Effector memory CD4-positive, alpha-beta T cell (primary cell): Measurements from ENCODE around the gene RNPS1.

ENCODE experiments used
- DNase-seq, 3 donors: peaks; one replicate each; pipeline ENCODE4 v3.0.0-alpha.2; 2020
- H3K27ac ChIP-seq: 2 replicates; pipeline ENCODE4 v1.7.0; 2013; ENCODE audit warnings: mild to moderate bottlenecking, low read length, moderate library complexity; ENCODE audit not compliant: insufficient read depth, poor library complexity, severe bottlenecking
- H3K27me3 ChIP-seq: replicated peaks from 2 replicates; pipeline ENCODE4 v1.7.0; 2013; ENCODE audit warnings: mild to moderate bottlenecking, low read length; ENCODE audit not compliant: insufficient read depth, control insufficient read depth, poor library complexity, severe bottlenecking
- H3K36me3 ChIP-seq: 2 replicates; pipeline ENCODE4 v1.7.0; 2013; ENCODE audit warnings: mild to moderate bottlenecking, low read length, moderate library complexity; ENCODE audit not compliant: control insufficient read depth, insufficient read depth
- H3K4me1 ChIP-seq: 2 replicates; pipeline ENCODE4 v1.7.0; 2013; ENCODE audit warnings: low read length, mild to moderate bottlenecking; ENCODE audit not compliant: control insufficient read depth, insufficient read depth, poor library complexity, severe bottlenecking
- H3K4me3 ChIP-seq: 2 replicates; pipeline ENCODE4 v1.7.0; 2013; ENCODE audit warnings: low read length, low read depth, mild to moderate bottlenecking; ENCODE audit not compliant: insufficient read depth, poor library complexity, severe bottlenecking
- H3K9me3 ChIP-seq: 2 replicates; pipeline ENCODE4 v1.7.0; 2013; ENCODE audit warnings: mild to moderate bottlenecking, low read length, moderate library complexity; ENCODE audit not compliant: control insufficient read depth

The RNPS1 gene

DNA sequence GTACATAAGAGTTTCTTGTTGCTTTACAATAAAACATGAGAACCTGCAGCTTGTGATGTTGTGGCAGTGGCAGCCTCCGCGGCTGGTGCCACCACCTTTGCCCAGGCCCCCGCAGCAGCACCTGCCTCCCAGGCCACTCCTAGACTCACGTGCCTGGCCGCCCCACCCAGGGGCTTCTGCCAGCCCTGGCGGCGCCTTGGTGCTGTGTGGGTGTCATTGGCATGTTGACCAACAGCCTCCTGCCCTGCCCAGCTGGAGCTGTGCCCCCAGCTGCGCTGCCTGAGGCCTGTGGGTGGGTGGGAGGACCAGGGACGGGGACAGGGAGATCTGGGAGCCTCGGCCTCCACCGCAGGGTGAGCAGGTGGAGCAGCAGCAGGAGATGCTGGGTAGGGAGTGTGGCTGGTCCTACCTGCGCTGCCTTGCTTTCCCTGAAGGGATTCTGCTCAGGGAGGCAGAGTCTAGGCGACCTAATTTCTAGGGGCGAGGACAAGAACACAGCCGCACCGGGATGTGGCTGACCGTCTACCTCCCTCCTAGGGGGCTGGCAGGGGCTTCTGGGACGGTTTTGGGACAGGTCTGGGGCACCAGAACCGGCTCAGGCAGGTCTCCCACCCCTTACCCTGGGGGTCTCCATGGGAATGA, 32.1 kb downstream of the RNPS1 start:
- no peak for DNase-seq
- H3K36me3 ChIP-seq = peaks cover 47% of the 10 kb centered on the region
- H3K4me1 ChIP-seq = peaks cover 11% of the 10 kb centered on the region
- H3K27ac ChIP-seq = no peak overlapping the region
- H3K27me3 ChIP-seq = peaks cover 7% of the 10 kb centered on the region
- no peaks in the 10 kb centered on the region for H3K9me3 ChIP-seq
- H3K4me3 ChIP-seq = no peak overlapping the region

GRCh38 chr16:2235234-2235651, 32.7 kb downstream of the RNPS1 start:
- Histone ChIP-seq H3K27me3 (peaks cover 7% of the 10 kb centered on the region), H3K27ac (no peak overlapping the region), H3K4me3 (no peak overlapping the region), H3K4me1 (peaks cover 11% of the 10 kb centered on the region), H3K36me3 (peaks cover 53% of the 10 kb centered on the region), H3K9me3 (no peaks in the 10 kb centered on the region)
- no peak for DNase-seq

DNA sequence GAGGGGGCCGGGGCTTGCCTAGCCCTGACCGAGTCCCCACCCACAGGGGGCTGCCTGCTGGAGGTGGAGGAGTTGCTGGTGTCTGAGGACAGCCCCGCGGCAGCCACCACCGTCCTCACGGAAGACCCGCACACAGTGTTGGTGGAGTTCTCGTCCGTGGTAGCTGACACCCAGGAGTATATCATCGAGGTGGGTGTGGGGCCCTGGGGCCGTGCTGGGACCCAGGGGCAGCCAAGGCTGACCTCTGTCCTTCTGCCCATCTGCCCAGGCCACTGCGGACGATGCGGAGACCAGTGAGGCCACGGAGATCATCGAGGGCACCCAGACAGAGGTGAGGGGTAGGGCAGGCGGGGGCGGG, 33.1 kb downstream of the RNPS1 start:
- no peak for DNase-seq
- H3K4me3 ChIP-seq = no peak overlapping the region
- peaks cover 7% of the 10 kb centered on the region for H3K27me3 ChIP-seq
- H3K9me3 ChIP-seq = no peaks in the 10 kb centered on the region
- peaks cover 57% of the 10 kb centered on the region for H3K36me3 ChIP-seq
- H3K27ac ChIP-seq = no peak overlapping the region
- peaks cover 11% of the 10 kb centered on the region for H3K4me1 ChIP-seq

DNA sequence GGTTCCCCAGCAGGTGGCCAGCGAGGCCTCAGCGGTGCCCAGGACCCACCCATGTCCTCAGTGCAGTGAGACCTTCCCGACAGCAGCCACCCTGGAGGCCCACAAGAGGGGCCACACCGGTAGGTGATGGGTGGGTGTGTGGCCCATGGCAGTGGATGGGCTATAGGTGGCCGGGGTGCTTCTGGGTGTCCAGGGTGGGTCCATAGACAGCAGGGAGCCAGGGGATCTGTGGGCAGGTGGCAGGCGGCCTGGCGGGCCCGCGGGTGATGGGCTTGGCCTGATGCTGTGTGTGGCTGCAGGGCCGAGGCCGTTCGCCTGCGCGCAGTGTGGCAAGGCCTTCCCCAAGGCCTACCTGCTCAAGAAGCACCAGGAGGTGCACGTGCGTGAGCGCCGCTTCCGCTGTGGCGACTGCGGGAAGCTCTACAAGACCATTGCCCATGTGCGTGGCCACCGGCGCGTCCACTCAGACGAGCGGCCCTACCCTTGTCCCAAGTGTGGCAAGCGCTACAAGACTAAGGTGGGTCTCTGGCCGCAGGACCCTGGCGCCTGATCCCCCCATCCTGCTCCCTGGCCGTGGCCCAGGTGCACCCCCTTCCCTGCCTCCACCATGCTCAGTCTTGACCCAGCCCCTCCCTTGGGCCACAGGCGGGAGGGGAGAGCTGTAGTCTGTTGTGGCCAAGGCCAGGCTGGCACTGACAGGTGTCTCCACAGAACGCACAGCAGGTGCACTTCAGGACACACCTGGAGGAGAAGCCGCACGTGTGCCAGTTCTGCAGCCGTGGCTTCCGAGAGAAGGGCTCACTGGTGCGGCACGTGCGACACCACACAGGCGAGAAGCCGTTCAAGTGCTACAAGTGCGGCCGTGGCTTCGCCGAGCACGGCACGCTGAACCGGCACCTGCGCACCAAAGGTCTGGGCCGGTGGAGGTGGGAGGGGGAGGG, 33.8 kb downstream of the RNPS1 start:
- no peak overlapping the region for H3K4me3 ChIP-seq
- no peak for DNase-seq
- peaks cover 11% of the 10 kb centered on the region for H3K4me1 ChIP-seq
- peaks cover 7% of the 10 kb centered on the region for H3K27me3 ChIP-seq
- H3K9me3 ChIP-seq = no peaks in the 10 kb centered on the region
- H3K27ac ChIP-seq = no peak overlapping the region
- peaks cover 64% of the 10 kb centered on the region for H3K36me3 ChIP-seq

DNA sequence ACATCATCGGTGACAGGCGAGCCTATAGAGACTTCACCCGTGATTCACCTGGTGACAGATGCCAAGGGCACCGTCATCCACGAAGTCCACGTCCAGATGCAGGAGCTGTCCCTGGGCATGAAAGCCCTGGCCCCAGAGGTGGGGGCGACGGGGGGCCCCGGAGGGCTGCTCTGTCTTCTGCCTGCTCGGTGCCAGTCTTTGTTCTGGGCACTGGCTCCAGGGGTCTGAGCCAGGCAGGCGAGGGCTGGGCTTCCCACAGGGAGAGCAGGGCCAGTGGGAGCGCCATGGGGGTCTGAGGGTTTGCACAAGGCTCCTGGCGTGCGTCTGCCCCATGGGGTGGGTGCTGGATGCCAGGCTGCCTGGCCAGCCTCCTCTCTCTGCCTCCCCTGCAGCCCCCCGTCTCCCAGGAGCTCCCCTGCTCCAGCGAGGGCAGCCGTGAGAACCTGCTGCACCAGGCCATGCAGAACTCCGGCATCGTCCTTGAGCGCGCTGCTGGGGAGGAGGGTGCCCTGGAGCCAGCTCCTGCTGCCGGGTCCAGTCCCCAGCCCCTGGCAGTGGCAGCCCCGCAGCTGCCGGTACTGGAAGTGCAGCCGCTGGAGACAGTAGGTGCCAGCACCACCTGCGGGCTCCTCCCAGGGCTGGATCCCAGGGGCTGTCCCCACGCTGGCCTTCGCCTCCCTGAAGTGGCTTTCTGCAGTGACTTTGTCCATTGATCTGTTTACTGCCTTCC, 34.7 kb downstream of the RNPS1 start:
- Histone ChIP-seq H3K4me3 (no peak overlapping the region), H3K27ac (no peak overlapping the region), H3K9me3 (no peaks in the 10 kb centered on the region), H3K27me3 (peaks cover 7% of the 10 kb centered on the region), H3K36me3 (peaks cover 73% of the 10 kb centered on the region), H3K4me1 (peaks cover 11% of the 10 kb centered on the region)
- no peak for DNase-seq

- Histone ChIP-seq H3K4me3 (no peak overlapping the region), H3K9me3 (no peaks in the 10 kb centered on the region), H3K36me3 (peaks cover 75% of the 10 kb centered on the region), H3K27ac (no peak overlapping the region), H3K27me3 (peaks cover 7% of the 10 kb centered on the region), H3K4me1 (peaks cover 11% of the 10 kb centered on the region)
- DNase-seq = no peak
Observed at GRCh38 chr16:2232094-2232990, 35.6 kb downstream of the RNPS1 start.

- Histone ChIP-seq H3K4me3 (no peak overlapping the region), H3K36me3 (peaks cover 75% of the 10 kb centered on the region), H3K27ac (no peak overlapping the region), H3K27me3 (peaks cover 3% of the 10 kb centered on the region), H3K4me1 (peaks cover 2% of the 10 kb centered on the region), H3K9me3 (no peaks in the 10 kb centered on the region)
- DNase-seq = no peak
Observed at GRCh38 chr16:2231016-2231931, 36.7 kb downstream of the RNPS1 start.

GRCh38 chr16:2230376-2230775, 37.5 kb downstream of the RNPS1 start:
- H3K4me3 ChIP-seq = no peak overlapping the region
- peaks cover 73% of the 10 kb centered on the region for H3K36me3 ChIP-seq
- no peak for DNase-seq
- no peak overlapping the region for H3K27ac ChIP-seq
- no peaks in the 10 kb centered on the region for H3K4me1 ChIP-seq
- no peaks in the 10 kb centered on the region for H3K27me3 ChIP-seq
- H3K9me3 ChIP-seq = no peaks in the 10 kb centered on the region
